NCI-H1436 (cell line): Measurements from ENCODE around the gene SLC27A1.
"Not testable (repeated sequence)": the region's sequence is repeated elsewhere in the genome, so short reads cannot be mapped to it uniquely, and the experiment has no call there.

Source experiments
- DNase-seq: peaks from one replicate; lab custom pipeline; 2025; lab: John Stamatoyannopoulos, UW

The SLC27A1 gene

GRCh38 chr19:17539238-17540117 is 69.2 kb downstream of the SLC27A1 start:
- DNase-seq = peak; percentile 98

DNA sequence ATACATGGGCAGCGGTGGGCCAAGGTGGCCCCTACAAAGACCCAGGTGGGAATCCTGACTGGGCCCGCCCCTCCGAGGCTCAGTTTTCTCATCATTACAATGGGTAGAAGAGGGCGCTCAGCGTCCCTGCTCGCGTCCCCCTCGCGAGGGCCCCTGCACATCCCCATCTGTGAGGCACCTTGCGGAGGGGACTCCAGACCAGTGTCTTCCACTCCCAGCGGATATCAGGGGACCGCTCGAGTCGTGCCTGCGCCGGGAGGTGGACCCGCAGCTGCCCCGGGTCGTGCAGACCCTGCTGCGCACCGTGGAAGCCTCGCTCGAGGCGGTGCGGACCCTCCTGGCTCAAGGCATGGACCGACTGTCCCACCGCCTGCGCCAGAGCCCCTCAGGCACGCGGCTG is 69.8 kb downstream of the SLC27A1 start:
- DNase-seq = no peak

DNA sequence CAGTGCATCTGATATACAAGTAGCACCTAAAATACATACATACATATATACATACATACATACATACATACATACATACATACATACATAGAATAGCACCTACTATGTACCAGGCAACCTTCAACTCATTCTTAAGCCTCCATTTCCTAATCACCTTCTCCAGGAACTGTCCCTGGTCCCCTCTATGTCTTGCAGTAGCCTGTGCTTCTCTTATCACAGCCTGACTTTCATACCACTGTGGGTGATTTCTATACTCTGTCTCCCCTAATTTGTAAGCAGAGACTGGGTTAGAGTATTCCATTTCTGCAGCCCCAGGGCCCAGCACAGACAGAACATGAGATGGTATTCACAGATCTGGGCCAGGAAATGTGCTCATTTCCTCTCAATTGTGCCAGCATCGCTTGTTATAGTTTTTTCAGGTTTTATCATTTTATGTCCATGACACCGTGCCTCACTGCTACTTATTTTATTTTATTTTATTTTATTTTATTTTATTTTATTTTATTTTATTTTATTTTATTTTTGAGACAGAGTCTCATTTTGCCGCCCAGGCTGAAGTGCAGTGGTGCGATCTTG is 70.9 kb downstream of the SLC27A1 start:
- DNase-seq = no peak

DNA sequence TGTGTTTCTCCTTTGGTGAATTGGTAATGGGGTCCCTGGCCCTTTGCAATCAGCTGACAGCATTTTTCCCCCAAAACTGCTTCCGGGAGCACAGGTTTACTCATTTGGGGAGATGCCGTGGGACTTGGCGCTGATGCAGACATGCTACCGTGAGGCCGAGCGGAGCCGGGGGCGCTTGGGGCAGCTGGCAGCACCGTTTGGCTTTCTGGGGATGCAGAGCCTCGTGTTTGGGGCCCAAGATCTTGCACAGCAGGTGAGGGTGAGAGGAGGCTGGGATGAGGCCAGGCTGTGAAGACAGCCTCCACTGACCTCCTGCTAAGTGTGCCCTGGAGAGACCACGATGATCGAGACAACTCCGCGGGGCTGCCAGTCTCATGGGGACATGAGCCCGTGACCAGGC is 71.7 kb downstream of the SLC27A1 start:
- no peak for DNase-seq

- no peak for DNase-seq
Measured at GRCh38 chr19:17542793-17543582, 72.7 kb downstream of the SLC27A1 start.

- DNase-seq = no peak
Measured at GRCh38 chr19:17543986-17544385, 73.7 kb downstream of the SLC27A1 start.

- no peak for DNase-seq
Measured at GRCh38 chr19:17544418-17544817, 74.1 kb downstream of the SLC27A1 start.

- DNase-seq = no peak
Measured at GRCh38 chr19:17548145-17548544, 77.8 kb downstream of the SLC27A1 start.

DNA sequence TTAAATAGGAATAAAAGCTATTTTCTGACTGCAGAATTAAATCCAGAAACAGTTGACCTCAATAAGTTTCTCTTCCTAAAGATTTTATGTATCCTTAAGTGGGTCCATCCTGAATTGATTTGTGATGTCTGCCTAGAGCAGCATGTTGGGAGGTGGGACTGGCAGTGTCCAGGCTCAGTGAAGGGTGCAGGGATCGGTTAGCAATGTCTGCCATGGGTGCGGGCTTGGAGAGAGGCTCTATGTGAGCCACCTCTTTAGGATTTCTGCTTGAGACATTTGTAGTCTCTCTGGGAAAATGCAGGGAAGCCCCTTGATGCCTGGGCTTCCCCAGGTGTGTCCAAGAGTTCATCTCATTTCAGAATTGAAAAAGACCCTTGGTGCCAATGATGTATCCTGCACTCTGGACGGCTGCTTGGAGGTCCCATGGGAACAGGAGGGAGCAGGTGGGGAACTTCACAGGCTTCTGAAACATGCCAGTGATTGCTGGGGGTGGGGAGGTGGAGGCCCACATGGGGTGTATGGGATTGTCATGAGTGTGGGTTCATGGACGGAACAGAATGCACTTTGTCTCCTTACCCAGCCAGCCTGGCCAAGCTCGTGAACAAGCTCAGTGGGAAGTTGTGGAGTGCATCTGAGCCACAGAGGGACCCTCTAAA is 78.9 kb downstream of the SLC27A1 start:
- no peak for DNase-seq

DNA sequence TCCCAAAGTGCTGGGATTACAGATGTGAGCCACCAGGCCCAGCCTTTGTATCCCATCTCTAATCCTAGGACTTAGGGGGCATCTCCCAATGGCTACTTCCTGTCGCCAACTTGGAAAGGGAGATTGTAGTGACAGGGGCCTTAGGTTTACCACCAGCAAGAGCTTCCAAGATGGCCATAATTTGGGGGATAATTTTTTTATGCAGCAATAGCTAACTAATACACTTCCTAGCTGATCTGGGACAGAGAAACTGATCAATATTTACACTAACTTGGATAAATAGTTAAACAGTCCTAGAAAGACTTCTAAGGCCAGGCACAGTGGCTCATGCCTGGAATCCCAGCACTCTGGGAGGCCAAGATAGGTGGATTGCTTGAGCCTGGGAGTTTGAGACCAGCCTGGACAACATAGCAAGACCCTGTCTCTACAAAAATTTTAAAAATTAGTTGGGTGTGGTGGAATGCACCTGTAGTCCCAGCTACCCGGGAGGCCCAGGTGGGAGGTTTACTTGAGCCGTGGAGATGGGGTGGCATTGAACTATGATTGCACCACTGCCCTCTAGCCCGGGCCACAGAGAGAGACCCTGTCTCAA is 79.8 kb downstream of the SLC27A1 start:
- no peak for DNase-seq

DNA sequence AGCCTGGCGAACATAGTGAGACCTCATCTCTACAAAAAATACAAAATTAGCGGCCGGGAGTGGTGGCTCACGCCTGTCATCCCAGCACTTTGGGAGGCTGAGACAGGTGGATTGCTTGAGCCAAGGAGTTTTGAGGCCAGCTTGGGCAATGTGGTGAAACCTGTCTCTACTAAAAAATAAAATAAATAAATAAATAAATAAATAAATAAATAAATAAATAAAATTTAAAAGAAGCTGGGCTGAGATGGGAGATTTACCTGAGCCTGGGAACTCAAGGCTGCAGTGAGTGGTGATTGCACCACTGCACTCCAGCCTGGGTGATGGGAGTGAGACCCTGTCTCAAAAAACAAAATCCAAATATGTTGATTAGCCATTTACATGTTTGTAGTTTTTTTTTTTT is 82.4 kb downstream of the SLC27A1 start:
- not testable (repeated sequence) for DNase-seq

- DNase-seq = peak; percentile 60
Measured at GRCh38 chr19:17553256-17553655, 82.9 kb downstream of the SLC27A1 start.

- DNase-seq = no peak
Measured at GRCh38 chr19:17554968-17555479, 84.7 kb downstream of the SLC27A1 start.

- peak; percentile 98 for DNase-seq
Measured at GRCh38 chr19:17555480-17555928, 85.2 kb downstream of the SLC27A1 start, which contains the start of gene COLGALT1. Gene COLGALT1, plus strand, starts transcription at chr19:17555649. Its CDS starts 65 bp downstream, at chr19:17555714.
